Adrenal gland (tissue), 5 donors: ENCODE measurements around the gene KLC4.

Experiments used
- POLR2A ChIP-seq, 2 donors: fragments of 450-650 bp; IDR thresholded peaks; one replicate each; pipeline ENCODE4 v1.6.1; 2017; ENCODE audit warnings: antibody characterized with exemption in 2 of 2, mild to moderate bottlenecking in 2 of 2, moderate library complexity in 1 of 2
- TF ChIP-seq, protein P1 (sequence below), 6 experiments: fragments of 450-650 bp in 4 of 6; fragments of 200-600 bp in 2 of 6; sonication (generic) in 1 of 6; IDR thresholded peaks; 1 replicate in 5 of 6; 2 replicates in 1 of 6; pipeline versions ENCODE4 v1.5.1 to v1.8.0; 2016 to 2021; ENCODE audit warnings: antibody characterized with exemption in 6 of 6, mild to moderate bottlenecking in 2 of 6, moderate library complexity in 1 of 6
- donor health status: DM: no; HTN: no; CAD: no.

DNA sequence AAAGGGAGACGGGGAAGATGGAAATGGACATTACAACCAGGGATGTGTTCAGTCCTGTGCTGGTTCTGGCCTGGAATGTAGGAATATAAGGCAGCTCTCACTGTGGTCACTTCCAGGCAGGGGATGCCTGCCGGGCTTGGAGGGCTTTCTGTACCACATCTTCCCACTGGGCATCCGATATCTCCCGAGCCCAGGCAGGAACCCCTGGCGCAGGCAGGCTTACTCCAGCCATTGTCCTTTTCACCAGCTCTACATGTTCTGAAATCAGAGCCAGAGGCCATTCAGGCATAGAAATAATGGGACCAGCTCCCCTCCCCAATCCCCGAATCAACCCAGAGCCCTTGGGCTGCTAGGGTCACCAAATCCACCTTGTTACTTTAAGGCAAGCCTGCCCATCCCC lies 47.1 kb upstream of the KLC4 start:
- TF ChIP-seq POLR2A (IDR thresholded peaks at IDR 0.05), result no peak
- TF ChIP-seq, protein P1, sequence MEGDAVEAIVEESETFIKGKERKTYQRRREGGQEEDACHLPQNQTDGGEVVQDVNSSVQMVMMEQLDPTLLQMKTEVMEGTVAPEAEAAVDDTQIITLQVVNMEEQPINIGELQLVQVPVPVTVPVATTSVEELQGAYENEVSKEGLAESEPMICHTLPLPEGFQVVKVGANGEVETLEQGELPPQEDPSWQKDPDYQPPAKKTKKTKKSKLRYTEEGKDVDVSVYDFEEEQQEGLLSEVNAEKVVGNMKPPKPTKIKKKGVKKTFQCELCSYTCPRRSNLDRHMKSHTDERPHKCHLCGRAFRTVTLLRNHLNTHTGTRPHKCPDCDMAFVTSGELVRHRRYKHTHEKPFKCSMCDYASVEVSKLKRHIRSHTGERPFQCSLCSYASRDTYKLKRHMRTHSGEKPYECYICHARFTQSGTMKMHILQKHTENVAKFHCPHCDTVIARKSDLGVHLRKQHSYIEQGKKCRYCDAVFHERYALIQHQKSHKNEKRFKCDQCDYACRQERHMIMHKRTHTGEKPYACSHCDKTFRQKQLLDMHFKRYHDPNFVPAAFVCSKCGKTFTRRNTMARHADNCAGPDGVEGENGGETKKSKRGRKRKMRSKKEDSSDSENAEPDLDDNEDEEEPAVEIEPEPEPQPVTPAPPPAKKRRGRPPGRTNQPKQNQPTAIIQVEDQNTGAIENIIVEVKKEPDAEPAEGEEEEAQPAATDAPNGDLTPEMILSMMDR (IDR thresholded peaks at IDR 0.05), result no peak
